GM21367 (cell line): ENCODE results near the gene SERPINE2.
"Not testable (repeated sequence)": the region's sequence is repeated elsewhere in the genome, so short reads cannot be mapped to it uniquely, and the experiment has no call there.

Experiments
- ATAC-seq: cut with Tn5 transposase; IDR thresholded peaks from one replicate; pipeline ENCODE4 v1.9.1; 2021; ENCODE audit not compliant: unreplicated experiment

SERPINE2 gene

GRCh38 chr2:224016963-224017362, 22.1 kb downstream of the SERPINE2 start:
- no peak for ATAC-seq

- no peak for ATAC-seq
Measured at GRCh38 chr2:224014336-224014735, 24.8 kb downstream of the SERPINE2 start.

DNA sequence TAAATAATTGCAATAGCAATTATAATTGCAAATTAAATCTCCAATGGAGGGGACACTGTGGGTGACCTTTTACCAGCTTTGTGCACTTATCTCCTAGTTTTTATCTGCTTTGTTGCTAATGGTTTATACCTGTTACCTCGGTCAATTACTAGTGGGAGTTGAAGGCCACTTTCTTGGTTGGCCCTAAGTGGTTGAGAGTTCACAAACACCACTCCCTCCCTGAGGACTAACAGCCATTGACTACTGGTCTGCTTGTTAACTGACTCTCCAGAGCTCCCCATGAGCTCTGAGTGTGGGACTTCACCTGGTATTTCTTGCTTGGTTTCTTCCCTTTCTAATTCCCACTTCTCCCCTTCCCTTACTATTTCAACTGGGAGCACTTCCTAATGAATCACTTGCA, 27.2 kb downstream of the SERPINE2 start:
- ATAC-seq: no peak

DNA sequence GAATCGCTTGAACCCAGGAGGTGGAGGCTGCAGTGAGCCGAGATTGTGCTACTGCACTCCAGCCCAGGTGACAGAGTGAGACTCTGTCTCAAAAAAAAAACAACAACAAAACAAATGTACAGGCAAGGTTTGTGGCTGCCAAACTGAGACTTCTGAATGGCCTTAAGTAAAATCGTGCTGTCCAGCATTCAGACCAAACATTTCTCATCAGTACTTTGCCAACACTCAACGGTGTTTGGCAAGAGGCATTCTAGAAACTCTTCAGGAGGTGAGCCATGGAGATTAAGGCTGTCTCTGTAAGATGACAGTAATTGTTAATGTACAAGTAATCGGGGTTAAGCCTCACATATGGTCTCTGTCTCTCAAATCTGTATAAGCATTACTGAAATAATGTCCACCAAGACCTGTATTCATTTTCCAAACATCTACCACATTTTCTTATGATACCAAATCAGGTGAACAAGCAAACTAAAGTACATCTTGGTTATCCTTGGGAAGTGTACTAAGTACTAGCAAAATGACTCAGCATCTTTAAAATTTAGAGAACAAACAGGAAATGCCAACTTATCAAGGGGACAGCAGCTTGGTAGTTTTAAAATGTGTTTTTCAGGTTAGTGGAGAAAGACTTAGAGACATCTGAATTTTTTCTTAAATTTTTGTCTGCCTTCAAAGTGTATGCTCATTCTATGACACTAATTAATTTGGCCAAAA, 29.3 kb downstream of the SERPINE2 start:
- ATAC-seq: no peak

GRCh38 chr2:224008702-224009261, 30.3 kb downstream of the SERPINE2 start:
- no peak for ATAC-seq

DNA sequence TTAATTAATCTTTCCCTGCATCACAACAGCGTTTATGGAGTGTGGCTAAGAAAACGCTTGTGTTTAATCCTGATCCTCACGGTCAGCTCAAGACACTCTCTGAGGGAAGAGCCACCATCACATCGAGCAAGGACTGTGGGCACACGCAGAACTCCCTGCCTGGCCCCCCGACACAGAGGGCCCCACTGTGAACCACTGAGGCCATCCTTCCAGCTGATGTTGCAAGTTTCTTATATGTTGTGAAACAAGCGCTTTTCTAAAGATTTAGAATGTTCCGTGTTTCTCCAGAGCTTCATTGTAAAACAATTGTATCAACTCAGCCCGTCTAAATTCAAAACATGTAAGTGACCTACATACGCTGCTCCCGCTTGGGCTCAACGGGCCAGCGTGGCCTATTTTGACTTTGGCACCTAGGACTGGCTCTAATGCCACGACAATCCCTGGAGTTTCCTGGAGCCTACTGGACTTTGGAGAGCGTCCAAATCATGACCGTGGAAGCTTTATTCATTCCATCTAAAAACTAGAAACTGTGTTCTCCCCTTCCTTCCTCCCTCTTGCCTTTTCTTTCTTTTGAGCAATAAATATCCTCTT, 34.9 kb downstream of the SERPINE2 start:
- ATAC-seq: no peak

GRCh38 chr2:224000662-224001061, 38.4 kb downstream of the SERPINE2 start:
- not testable (repeated sequence) for ATAC-seq

DNA sequence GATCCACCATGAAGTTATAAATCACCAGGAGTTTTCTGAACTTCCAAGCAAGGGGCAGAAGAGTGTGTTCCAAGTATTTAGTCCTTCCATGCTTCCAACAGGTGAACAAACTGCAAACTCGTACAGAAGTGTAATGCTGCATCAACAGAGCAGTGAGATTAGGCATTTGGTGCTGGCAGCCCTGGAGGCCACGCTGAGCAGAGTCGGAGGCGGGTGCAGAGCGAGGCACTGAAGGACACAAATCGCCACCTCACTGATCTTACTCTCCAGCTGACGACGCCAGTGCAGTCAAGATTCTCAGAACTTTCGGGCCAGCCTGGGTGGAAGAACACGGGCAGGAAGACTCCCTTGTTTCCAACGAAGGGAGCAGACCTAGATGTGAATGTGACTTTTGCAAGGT, 39.2 kb downstream of the SERPINE2 start:
- ATAC-seq: no peak

- ATAC-seq: no peak
Measured at GRCh38 chr2:223998948-223999347, 40.1 kb downstream of the SERPINE2 start.

DNA sequence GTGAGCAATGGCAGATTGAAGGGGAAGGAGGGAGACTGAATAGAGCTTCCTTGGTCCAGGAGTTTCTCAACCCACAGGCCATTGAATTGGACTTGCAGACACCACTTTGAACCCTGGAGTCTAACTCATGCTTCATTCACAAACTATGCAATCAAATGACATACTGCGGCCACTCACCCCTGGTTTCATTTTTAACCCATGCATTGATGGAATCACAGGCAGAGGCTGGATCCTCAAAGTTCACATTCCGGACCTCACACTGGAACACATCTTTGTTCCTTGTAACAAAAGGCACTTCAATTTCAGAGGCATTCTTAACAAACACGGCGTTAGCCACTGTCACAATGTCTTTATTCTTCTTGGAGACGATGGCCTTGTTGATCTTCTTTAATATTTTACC, 41.1 kb downstream of the SERPINE2 start:
- no peak for ATAC-seq

DNA sequence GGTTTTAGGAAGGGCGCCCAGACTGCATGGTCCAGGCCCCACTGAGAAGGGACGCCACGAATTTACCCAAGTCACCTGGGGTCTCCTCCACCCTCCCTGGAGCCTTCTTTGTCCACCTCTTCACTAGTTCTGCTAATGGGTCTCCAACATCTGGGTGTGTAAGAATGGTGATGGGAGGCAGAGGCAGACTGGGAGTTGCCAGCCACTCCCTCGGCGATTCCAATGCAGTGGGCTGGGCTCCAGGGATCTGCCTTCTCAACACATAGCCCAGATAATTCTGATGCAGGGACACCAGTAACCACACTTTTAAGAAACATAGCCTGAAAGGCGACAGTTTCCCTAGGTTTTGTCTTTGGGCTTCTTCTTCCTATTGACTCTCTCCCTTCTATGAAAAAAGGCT, 42.7 kb downstream of the SERPINE2 start:
- no peak for ATAC-seq

GRCh38 chr2:223995569-223995968, 43.5 kb downstream of the SERPINE2 start:
- ATAC-seq: no peak

DNA sequence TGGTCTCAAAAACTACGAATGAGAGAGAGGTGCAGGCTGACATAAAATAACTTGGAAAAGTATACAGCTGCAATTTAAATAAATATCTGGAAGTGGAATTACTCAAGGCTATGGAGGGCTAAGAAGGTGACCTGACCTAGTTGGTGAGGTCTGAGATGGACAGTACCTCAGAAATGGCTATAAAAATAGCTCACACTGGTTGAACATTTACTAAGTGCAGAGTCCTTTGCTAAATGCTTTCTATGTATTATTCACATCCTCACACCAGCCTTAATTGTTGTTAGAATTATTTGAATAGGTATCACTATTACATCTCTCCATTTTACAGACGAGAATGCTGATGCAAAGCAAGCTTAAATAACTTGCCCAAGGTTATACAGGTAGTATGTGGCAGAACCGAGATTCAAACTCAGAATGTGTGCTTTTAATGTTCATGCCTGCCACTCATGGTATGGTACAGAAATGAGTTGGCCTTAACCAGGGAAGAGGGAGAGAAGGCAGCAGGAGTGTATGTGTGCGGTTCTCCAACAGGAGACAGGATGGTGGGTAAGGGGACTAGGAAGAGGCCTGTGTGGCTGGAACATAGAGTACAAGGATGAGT, 44.4 kb downstream of the SERPINE2 start:
- no peak for ATAC-seq

- ATAC-seq: peak; percentile 66
Measured at GRCh38 chr2:223993634-223994232, 45.4 kb downstream of the SERPINE2 start.

- ATAC-seq: no peak
Measured at GRCh38 chr2:223991611-223992010, 47.5 kb downstream of the SERPINE2 start.

GRCh38 chr2:223989856-223990232, 49.2 kb downstream of the SERPINE2 start:
- ATAC-seq: no peak

- no peak for ATAC-seq
Measured at GRCh38 chr2:223989206-223989855, 49.8 kb downstream of the SERPINE2 start.

GRCh38 chr2:223981241-223981640, 57.8 kb downstream of the SERPINE2 start:
- ATAC-seq: no peak

GRCh38 chr2:223980803-223981202, 58.3 kb downstream of the SERPINE2 start:
- ATAC-seq: no peak

- no peak for ATAC-seq
Measured at GRCh38 chr2:223980397-223980735, 58.7 kb downstream of the SERPINE2 start.

GRCh38 chr2:223979730-223980396, 59.2 kb downstream of the SERPINE2 start:
- ATAC-seq: no peak
